Measurements from ENCODE around the gene CIZ1. TPM values are rescaled to one million over a fixed set of nuclear protein-coding genes. Genes with fewer than 3 reads are reported as not detected.

The CIZ1 gene
- total RNA-seq, 4 donors from 2014 or later = 86.7 to 136 (median 115) TPM

GRCh38 chr9:128226412-128226801 lies 35.0 kb upstream of the CIZ1 start:
- Histone ChIP-seq H3K4me1 (no peaks in the 10 kb centered on the region), H3K9me3 (no peaks in the 10 kb centered on the region), H3K27me3 (no peaks in the 10 kb centered on the region), H3K36me3 (peaks cover 12% of the 10 kb centered on the region), H3K27ac (no peak overlapping the region), H3K4me3 (no peak overlapping the region)
- no peak for TF ChIP-seq POLR2A (IDR thresholded peaks at IDR 0.05)
- 89% methylated on average over 5 of the region's 5 CpGs for WGBS
- no peak for DNase-seq (ENCODE audit: low spot score in 2 of 2)

- no peak overlapping the region for H3K27ac ChIP-seq
- no peaks in the 10 kb centered on the region for H3K27me3 ChIP-seq
- H3K4me3 ChIP-seq = no peak overlapping the region
- TF ChIP-seq CTCF (IDR thresholded peaks at IDR 0.05) = no peak
- TF ChIP-seq EP300 (IDR thresholded peaks at IDR 0.05) = no peak
- no peak for TF ChIP-seq POLR2AphosphoS5 (IDR thresholded peaks at IDR 0.05)
- no peaks in the 10 kb centered on the region for H3K4me1 ChIP-seq
- peaks cover 12% of the 10 kb centered on the region for H3K36me3 ChIP-seq
- no peak for DNase-seq (ENCODE audit: low spot score in 2 of 2)
- WGBS = 66% methylated on average over 17 of the region's 19 CpGs
- H3K9me3 ChIP-seq = no peaks in the 10 kb centered on the region
Observed at GRCh38 chr9:128225770-128226411, 34.5 kb upstream of the CIZ1 start.

GRCh38 chr9:128224877-128225276 lies 33.5 kb upstream of the CIZ1 start:
- no peak for DNase-seq (ENCODE audit: low spot score in 2 of 2)
- TF ChIP-seq POLR2A (IDR thresholded peaks at IDR 0.05) (no peak), POLR2AphosphoS5 (IDR thresholded peaks at IDR 0.05) (no peak), EP300 (IDR thresholded peaks at IDR 0.05) (no peak), CTCF (IDR thresholded peaks at IDR 0.05) (no peak)

GRCh38 chr9:128222880-128223670 lies 31.7 kb upstream of the CIZ1 start:
- Histone ChIP-seq H3K36me3 (peaks cover 16% of the 10 kb centered on the region), H3K4me1 (peaks cover 6% of the 10 kb centered on the region), H3K27me3 (no peaks in the 10 kb centered on the region), H3K27ac (no peak overlapping the region), H3K9me3 (no peaks in the 10 kb centered on the region), H3K4me3 (no peak overlapping the region)
- no peak for TF ChIP-seq POLR2A (IDR thresholded peaks at IDR 0.05)
- TF ChIP-seq CTCF (IDR thresholded peaks at IDR 0.05) = no peak
- TF ChIP-seq POLR2AphosphoS5 (IDR thresholded peaks at IDR 0.05) = no peak
- TF ChIP-seq EP300 (IDR thresholded peaks at IDR 0.05) = no peak
- DNase-seq (ENCODE audit: low spot score in 2 of 2) = no peak
- WGBS = 92% methylated on average over 8 of the region's 13 CpGs

More at GRCh38 chr9:128224877-128225276, 33.5 kb upstream of the CIZ1 start:
- Histone ChIP-seq H3K4me3 (no peak overlapping the region), H3K27ac (no peak overlapping the region), H3K9me3 (no peaks in the 10 kb centered on the region), H3K4me1 (no peaks in the 10 kb centered on the region), H3K27me3 (no peaks in the 10 kb centered on the region), H3K36me3 (peaks cover 16% of the 10 kb centered on the region)
- WGBS = 91% methylated on average over 7 of the region's 7 CpGs

GRCh38 chr9:128222026-128222425 lies 30.7 kb upstream of the CIZ1 start:
- 91% methylated on average over 10 of the region's 10 CpGs for WGBS
- TF ChIP-seq POLR2A (IDR thresholded peaks at IDR 0.05) (no peak), CTCF (IDR thresholded peaks at IDR 0.05) (no peak), POLR2AphosphoS5 (IDR thresholded peaks at IDR 0.05) (no peak), EP300 (IDR thresholded peaks at IDR 0.05) (no peak)
- Histone ChIP-seq H3K4me1 (peaks cover 10% of the 10 kb centered on the region), H3K36me3 (peaks cover 16% of the 10 kb centered on the region), H3K27me3 (no peaks in the 10 kb centered on the region), H3K4me3 (no peak overlapping the region), H3K9me3 (no peaks in the 10 kb centered on the region), H3K27ac (no peak overlapping the region)
- no peak for DNase-seq (ENCODE audit: low spot score in 2 of 2)

Measured in suprapubic skin (tissue), 4 donors.